Activated naive CD4-positive, alpha-beta T cell treated with anti-CD3 and anti-CD28 coated beads, Interleukin-2, amount 50 U/mL, for 72 hours (primary cell): ENCODE data around the gene EIF6. TPM values are rescaled to one million over a fixed set of nuclear protein-coding genes. Genes with fewer than 3 reads are reported as not detected.
"Not testable (repeated sequence)": the region's sequence is repeated elsewhere in the genome, so short reads cannot be mapped to it uniquely, and the experiment has no call there.

Experiments
- ATAC-seq, 2 donors: fragments of 150-1000 bp; cut with Tn5 transposase; 2 replicates each; pipeline ENCODE4 v1.10.0; 2021; ENCODE audit warnings: mild to moderate bottlenecking in 2 of 2, moderate library complexity in 2 of 2
- DNase-seq, 2 donors: peaks; one replicate each; pipeline ENCODE4 v3.0.0; 2021 to 2022; ENCODE audit warnings: low spot score in 2 of 2
- H3K27ac Mint-ChIP-seq, 2 donors: one replicate each; pipeline ENCODE4 v1.8.0; 2022; ENCODE audit warnings: mild to moderate bottlenecking in 2 of 2, mixed read lengths in 2 of 2
- H3K36me3 Mint-ChIP-seq, 2 donors: one replicate each; pipeline ENCODE4 v1.8.0; 2022; ENCODE audit warnings: mixed read lengths in 2 of 2
- H3K9me3 Mint-ChIP-seq, 2 donors: one replicate each; pipeline ENCODE4 v1.8.0; 2022; ENCODE audit warnings: mixed read lengths in 2 of 2
- total RNA-seq, 2 donors: library from RNA; stranded (reverse); gene quantifications; one replicate each; pipeline ENCODE4 v1.2.3, GENCODE V29; 2022

Gene EIF6
- total RNA-seq, 2 donors from 2014 or later: 63.9 to 115 TPM

DNA sequence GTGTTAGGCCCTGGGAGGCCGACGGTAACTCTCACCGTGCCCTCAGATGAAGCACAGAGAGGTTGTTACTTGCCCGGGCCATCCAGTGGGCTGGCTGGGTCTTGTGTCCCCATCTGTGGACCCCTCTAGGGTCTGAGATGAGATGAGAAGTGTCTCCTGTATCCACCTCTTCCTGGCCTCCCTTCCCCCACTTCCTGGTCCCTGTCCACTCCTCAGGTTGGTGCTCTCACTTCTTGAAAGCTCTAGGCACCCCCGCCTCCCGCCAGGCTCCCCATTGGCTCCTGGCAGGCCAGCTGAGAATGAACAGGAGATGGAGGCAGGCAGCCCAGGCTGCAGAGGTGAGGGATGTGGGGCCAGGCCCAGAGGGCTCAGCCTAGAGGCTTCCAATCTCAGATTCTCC is 8.2 kb downstream of the EIF6 start:
- Mint-ChIP-seq H3K9me3 (no peaks in the 10 kb centered on the region), H3K27ac (peak overlapping the region; percentile 98 to 99), H3K36me3 (peaks cover 8 to 30% of the 10 kb centered on the region in 2 donors)
- no peak for DNase-seq
- ATAC-seq: no peak

GRCh38 chr20:35275741-35276251 is 8.8 kb downstream of the EIF6 start:
- Mint-ChIP-seq H3K36me3 (peaks cover 8 to 30% of the 10 kb centered on the region in 2 donors), H3K27ac (peak overlapping the region; percentile 98 to 99), H3K9me3 (no peaks in the 10 kb centered on the region)
- ATAC-seq (no peak), DNase-seq (no peak)

GRCh38 chr20:35274172-35275092 is 10.1 kb downstream of the EIF6 start:
- H3K36me3 Mint-ChIP-seq: peaks cover 8 to 20% of the 10 kb centered on the region in 2 donors
- ATAC-seq (no peak), DNase-seq (no peak)
- H3K27ac Mint-ChIP-seq: peak overlapping the region in 1 of 2 donors; percentile 45
- no peaks in the 10 kb centered on the region for H3K9me3 Mint-ChIP-seq

DNA sequence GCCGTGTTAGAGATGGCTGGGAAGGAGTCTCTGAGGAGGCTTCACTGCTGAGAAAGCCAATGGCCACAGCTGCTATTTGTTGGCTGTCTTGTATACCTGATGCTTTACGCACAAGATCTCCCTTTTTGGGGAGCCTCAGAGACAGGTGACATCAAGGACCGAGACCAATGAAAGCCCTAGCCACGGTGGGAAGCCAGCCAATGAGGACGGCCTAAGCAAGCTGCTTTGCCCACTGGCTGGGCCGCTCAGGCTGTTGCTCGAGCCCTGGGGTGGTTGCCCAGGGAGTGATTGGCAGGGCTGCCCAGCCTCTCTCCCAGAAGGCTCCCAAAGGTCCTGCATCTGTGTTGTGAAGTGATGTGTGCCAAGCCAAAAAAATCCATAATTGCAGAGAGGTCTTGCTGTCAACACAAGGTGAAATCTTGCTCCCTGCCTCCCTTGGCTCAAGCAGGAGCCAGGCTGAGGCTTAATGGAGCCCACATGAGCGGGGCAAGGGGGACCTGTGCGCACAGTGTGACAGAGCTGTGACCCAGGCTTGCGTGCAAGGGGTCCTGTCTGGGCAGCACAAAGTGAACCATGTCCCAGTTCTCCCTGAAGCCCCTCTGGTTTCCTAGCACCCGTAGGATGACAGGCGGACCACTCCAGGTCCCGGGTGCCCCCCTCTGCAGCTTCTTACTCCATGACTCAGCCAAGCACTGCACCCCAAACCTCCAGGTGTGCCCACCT is 11.0 kb downstream of the EIF6 start:
- Mint-ChIP-seq H3K9me3 (no peaks in the 10 kb centered on the region), H3K27ac (peak overlapping the region; percentile 45 to 55), H3K36me3 (peaks cover 8 to 14% of the 10 kb centered on the region in 2 donors)
- ATAC-seq: no peak
- DNase-seq: no peak

DNA sequence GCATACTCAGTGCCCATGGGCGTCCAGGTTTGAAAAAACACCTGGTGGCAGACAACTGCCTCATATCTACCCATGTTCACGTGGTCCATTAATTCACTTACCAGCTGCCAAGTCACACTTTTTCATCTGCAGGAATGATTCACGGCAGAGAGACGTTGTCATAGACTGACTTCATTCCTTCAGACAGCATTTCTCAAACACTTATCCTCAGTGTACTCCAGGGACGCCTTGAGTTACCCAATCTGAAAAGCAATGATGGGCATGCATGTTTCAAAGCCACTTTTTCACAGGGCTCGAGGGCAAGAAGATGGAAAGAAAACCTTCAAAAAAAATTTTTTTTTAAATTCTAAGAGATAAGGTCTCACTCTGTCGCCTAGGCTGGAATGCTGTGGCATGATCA is 12.7 kb downstream of the EIF6 start:
- Mint-ChIP-seq H3K36me3 (peaks cover 1 to 4% of the 10 kb centered on the region in 2 donors), H3K9me3 (no peaks in the 10 kb centered on the region), H3K27ac (no peak overlapping the region)
- DNase-seq (no peak), ATAC-seq (no peak)

DNA sequence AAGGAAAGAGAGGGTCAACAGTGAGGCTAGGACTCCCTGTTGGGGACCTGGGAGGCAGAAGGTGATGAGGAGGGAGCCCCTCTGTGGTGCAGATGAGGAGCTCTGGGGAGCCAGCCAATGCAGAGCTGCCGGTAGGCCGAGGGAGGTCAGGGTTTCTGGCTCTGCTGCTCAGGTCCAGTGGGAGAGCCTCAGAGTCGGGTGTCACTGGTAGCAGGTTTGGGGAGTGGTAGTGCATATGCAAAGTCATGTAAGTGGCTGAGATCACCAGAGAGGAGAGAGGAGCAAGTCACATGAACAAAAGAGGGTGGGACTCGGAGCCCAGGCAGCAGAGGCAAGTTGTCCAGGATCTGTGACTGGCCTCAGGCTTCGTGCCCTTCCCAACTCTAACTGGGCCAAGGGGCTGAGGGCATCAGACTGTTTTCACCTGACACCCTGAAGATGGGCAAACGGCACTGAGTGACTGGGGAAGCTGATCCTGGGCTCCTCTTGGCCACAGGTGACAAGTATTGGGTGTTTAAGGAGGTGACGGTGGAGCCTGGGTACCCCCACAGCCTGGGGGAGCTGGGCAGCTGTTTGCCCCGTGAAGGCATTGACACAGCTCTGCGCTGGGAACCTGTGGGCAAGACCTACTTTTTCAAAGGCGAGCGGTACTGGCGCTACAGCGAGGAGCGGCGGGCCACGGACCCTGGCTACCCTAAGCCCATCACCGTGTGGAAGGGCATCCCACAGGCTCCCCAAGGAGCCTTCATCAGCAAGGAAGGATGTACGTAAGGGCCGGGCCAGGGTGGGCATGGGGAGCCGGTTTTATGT is 13.3 kb downstream of the EIF6 start:
- no peak for ATAC-seq

DNA sequence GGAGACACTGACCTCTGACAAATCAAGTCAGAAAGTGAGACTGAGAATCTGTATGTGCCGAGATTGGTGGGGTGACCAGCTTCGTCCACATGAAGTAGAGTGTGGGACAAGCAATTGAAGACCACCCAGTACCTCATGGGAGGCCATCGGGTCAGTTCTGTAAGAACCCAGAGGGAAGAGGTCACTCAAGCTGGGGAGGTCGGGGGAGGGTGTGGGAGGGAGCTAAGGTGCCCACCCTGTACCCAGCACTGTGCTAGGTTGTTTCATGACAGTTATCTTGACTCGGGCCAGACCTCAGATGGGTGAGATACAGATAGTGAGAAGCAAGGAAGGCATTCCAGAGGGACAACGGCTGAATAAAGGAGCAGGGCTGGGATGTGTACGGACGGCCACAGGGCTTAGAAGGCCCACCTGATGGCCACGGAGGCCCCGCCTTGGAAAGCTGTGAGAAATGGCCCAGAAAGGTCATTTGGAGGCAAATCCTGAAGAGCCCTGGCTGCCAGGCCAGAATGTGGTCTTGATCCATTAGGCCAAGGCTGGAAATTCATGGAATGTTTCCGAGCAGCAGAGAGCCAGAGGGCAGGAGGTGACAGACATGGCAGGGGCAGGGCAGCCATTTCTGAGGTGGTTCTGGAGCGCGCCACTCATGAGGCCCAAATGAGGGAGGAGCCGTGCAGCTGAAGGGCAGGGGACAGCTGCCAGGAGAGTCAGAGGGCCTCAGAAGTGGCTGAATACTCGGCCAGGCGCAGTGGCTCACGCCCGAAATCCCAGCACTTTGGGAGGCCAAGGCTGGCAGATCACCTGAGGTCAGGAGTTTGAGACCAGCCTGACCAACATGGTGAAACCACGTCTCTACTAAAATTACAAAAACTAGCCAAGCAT is 14.3 kb downstream of the EIF6 start:
- Mint-ChIP-seq H3K9me3 (no peaks in the 10 kb centered on the region), H3K27ac (peak overlapping the region in 1 of 2 donors; percentile 94), H3K36me3 (peaks cover 0 to 5% of the 10 kb centered on the region in 2 donors)
- DNase-seq: no peak
- no peak for ATAC-seq

More for the DNA sequence above, 13.3 kb downstream of the EIF6 start:
- Mint-ChIP-seq H3K9me3 (no peaks in the 10 kb centered on the region), H3K27ac (peak overlapping the region in 1 of 2 donors; percentile 94), H3K36me3 (peaks cover 0 to 5% of the 10 kb centered on the region in 2 donors)
- DNase-seq: no peak

DNA sequence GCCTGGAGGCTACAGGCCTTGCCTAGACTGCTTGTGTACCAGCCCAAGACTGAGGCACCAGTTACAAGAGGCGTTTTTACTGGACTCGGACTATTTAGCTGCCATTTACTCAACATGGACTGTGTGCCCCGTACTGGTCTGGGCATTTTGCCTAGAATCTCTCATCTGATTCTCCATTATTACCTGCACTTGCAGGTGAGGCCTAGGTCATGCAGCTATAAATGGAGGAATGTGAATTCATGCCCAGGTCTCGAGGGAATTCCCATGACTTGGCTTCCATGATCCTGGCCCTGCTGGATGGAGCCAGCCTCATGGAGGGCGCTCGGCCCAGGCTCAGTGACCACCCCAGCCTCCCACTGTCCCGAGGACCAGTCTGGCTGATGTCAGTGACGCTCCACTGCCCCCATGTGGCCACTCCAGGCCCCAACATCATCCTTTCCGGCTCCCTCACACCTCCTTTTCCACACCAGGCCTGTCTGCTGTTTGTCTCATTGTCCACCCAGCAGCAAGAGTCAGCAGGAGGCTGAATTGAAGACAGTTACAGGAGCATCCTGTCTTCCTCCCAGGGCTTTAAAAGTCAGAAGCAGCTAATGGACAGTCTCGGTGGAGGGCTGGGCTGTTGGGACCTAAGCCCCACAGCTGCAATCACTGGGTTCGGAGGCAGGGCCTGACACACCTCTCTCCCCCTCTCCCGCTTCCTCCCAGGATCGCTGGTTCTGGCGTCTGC is 15.4 kb downstream of the EIF6 start:
- no peaks in the 10 kb centered on the region for H3K9me3 Mint-ChIP-seq
- ATAC-seq (peak; percentile 74 to 84), DNase-seq (peak in 1 of 2 donors; percentile 64)
- peaks cover 0 to 5% of the 10 kb centered on the region in 2 donors for H3K36me3 Mint-ChIP-seq
- no peak overlapping the region for H3K27ac Mint-ChIP-seq

GRCh38 chr20:35267092-35267491 is 17.5 kb downstream of the EIF6 start:
- ATAC-seq: no peak

GRCh38 chr20:35264755-35265154 is 19.8 kb downstream of the EIF6 start:
- H3K27ac Mint-ChIP-seq: no peak overlapping the region
- no peaks in the 10 kb centered on the region for H3K9me3 Mint-ChIP-seq

More at GRCh38 chr20:35267092-35267491, 17.5 kb downstream of the EIF6 start:
- no peak for DNase-seq
- Mint-ChIP-seq H3K27ac (no peak overlapping the region), H3K9me3 (no peaks in the 10 kb centered on the region), H3K36me3 (peaks cover 0 to 5% of the 10 kb centered on the region in 2 donors)

GRCh38 chr20:35263532-35264341 is 20.8 kb downstream of the EIF6 start:
- Mint-ChIP-seq H3K27ac (peak overlapping the region in 1 of 2 donors; percentile 78), H3K36me3 (peaks cover 0 to 5% of the 10 kb centered on the region in 2 donors), H3K9me3 (no peaks in the 10 kb centered on the region)
- DNase-seq: no peak
- ATAC-seq: no peak

More at GRCh38 chr20:35264755-35265154, 19.8 kb downstream of the EIF6 start:
- H3K36me3 Mint-ChIP-seq: peaks cover 0 to 5% of the 10 kb centered on the region in 2 donors
- no peak for DNase-seq
- no peak for ATAC-seq

DNA sequence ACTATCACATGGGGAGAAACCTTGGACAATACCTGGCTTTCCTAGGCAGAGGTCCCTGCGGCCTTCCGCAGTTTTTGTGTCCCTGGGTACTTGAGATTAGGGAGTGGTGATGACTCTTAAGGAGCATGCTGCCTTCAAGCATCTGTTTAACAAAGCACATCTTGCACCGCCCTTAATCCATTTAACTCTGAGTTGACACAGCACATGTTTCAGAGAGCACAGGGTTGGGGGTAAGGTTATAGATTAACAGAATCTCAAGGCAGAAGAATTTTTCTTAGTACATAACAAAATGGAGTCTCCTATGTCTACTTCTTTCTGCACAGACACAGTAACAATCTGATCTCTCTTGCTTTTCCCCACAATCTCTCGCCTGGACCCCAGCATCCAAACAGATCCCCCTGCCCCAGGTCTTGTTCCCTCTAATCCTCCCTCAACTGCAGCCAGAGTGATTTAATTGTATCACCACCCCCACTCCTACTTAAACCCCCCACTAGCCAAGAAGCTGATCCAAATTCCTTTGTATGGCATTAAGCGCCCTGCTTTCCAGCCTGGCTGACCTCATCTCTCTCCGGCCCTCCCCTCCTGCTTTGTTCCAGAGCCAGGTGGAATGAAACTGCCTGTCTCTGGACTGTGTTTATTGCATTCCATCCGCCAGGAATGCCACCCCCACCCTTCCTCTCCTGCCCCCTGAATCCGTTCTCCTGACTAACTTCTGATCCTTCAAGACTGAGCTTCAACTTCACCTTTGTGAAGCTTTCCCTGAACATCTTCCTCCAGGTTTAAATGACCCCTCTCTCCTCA is 21.6 kb downstream of the EIF6 start:
- H3K27ac Mint-ChIP-seq: peak overlapping the region in 1 of 2 donors; percentile 41
- H3K36me3 Mint-ChIP-seq, DNase-seq, ATAC-seq, H3K9me3 Mint-ChIP-seq: not testable (repeated sequence)

- not testable (repeated sequence) for DNase-seq, H3K27ac Mint-ChIP-seq, ATAC-seq, H3K36me3 Mint-ChIP-seq, H3K9me3 Mint-ChIP-seq
Observed at GRCh38 chr20:35262321-35262720, 22.3 kb downstream of the EIF6 start.
